NCI-H82 treated with DMSO at 0.1 percent for 48 hours (cell line): ENCODE data around the gene MPPED1.

ENCODE experiments used
- DNase-seq: peaks from one replicate; lab custom pipeline; 2025; ENCODE audit not compliant: unreplicated experiment; lab: John Stamatoyannopoulos, UW

MPPED1 gene

GRCh38 chr22:43392385-43392989, 19.3 kb upstream of the MPPED1 start:
- no peak for DNase-seq

GRCh38 chr22:43393132-43393843, 18.5 kb upstream of the MPPED1 start:
- DNase-seq, result no peak

- no peak for DNase-seq
These were observed 17.9 kb upstream of the MPPED1 start for GRCh38 chr22:43393844-43394474.

- DNase-seq, result no peak
These were observed 16.6 kb upstream of the MPPED1 start for GRCh38 chr22:43395086-43395695.

- no peak for DNase-seq
These were observed 15.4 kb upstream of the MPPED1 start for GRCh38 chr22:43396321-43396933.

GRCh38 chr22:43396934-43397457, 14.8 kb upstream of the MPPED1 start:
- no peak for DNase-seq

GRCh38 chr22:43397766-43398165, 14.0 kb upstream of the MPPED1 start:
- no peak for DNase-seq

GRCh38 chr22:43398246-43398645, 13.6 kb upstream of the MPPED1 start:
- DNase-seq, result no peak

- DNase-seq, result no peak
These were observed 12.9 kb upstream of the MPPED1 start for GRCh38 chr22:43398910-43399309.

GRCh38 chr22:43399338-43399979, 12.4 kb upstream of the MPPED1 start:
- DNase-seq, result no peak

GRCh38 chr22:43399980-43400358, 11.8 kb upstream of the MPPED1 start:
- no peak for DNase-seq

GRCh38 chr22:43400449-43400848, 11.4 kb upstream of the MPPED1 start:
- DNase-seq, result no peak

- DNase-seq, result no peak
These were observed 10.6 kb upstream of the MPPED1 start for GRCh38 chr22:43401233-43401632.

- no peak for DNase-seq
These were observed 10.2 kb upstream of the MPPED1 start for GRCh38 chr22:43401661-43402060.

- DNase-seq, result no peak
These were observed 9.7 kb upstream of the MPPED1 start for GRCh38 chr22:43402128-43402527.

GRCh38 chr22:43404673-43405385, 7.0 kb upstream of the MPPED1 start:
- DNase-seq, result no peak

GRCh38 chr22:43406186-43406790, 5.5 kb upstream of the MPPED1 start:
- DNase-seq, result no peak

- DNase-seq, result no peak
These were observed 4.2 kb upstream of the MPPED1 start for GRCh38 chr22:43407591-43407990.

- DNase-seq, result no peak
These were observed 3.8 kb upstream of the MPPED1 start for GRCh38 chr22:43408009-43408408.

- no peak for DNase-seq
These were observed 2.8 kb upstream of the MPPED1 start for GRCh38 chr22:43409046-43409445.
